Measurements from ENCODE around the gene CSGALNACT2. TPM values are rescaled to one million over a fixed set of nuclear protein-coding genes. Genes with fewer than 3 reads are reported as not detected.

The CSGALNACT2 gene
- total and polyA plus RNA-seq, 2 experiments from 2014 or later: 7.7 to 13.9 TPM

- Histone ChIP-seq H3K36me3 (replicated peaks; ENCODE audit: insufficient read depth, low read depth) (no peaks in the 10 kb centered on the region), H2AFZ (no peak overlapping the region), H3K4me2 (no peak overlapping the region), H3K27ac (no peak overlapping the region), H3K9me2 (replicated peaks; ENCODE audit: insufficient read depth) (no peaks in the 10 kb centered on the region), H4K20me1 (ENCODE audit: insufficient read depth, poor library complexity, severe bottlenecking) (no peaks in the 10 kb centered on the region), H3K27me3 (peaks cover 29% of the 10 kb centered on the region), H3K9me3 (ENCODE audit: low read depth) (no peaks in the 10 kb centered on the region), H3K4me1 (ENCODE audit: insufficient read depth) (peaks cover 5% of the 10 kb centered on the region), H3K4me3 (no peak overlapping the region), H3K79me2 (no peaks in the 10 kb centered on the region)
- TF ChIP-seq EZH2phosphoT487 (IDR thresholded peaks at IDR 0.05; ENCODE audit: low read depth, severe bottlenecking, unreplicated experiment): no peak
- TF ChIP-seq EZH2 (IDR thresholded peaks at IDR 0.05; ENCODE audit: borderline replicate concordance): no peak
- no peak for TF ChIP-seq CTCF (IDR thresholded peaks at IDR 0.05; ENCODE audit: poor library complexity)
- 89% methylated on average over 10 of the region's 11 CpGs for WGBS (ENCODE audit: low lambda C conversion rate, missing lambda C conversion rate)
- no peak for DNase-seq (ENCODE audit: low spot score)
These were observed 87.5 kb downstream of the CSGALNACT2 start for GRCh38 chr10:43225787-43226153.

- no peaks in the 10 kb centered on the region for H3K79me2 ChIP-seq
- H3K27me3 ChIP-seq: peaks cover 35% of the 10 kb centered on the region
- WGBS (ENCODE audit: low lambda C conversion rate, missing lambda C conversion rate): 89% methylated on average over 6 of the region's 6 CpGs
These were observed 88.2 kb downstream of the CSGALNACT2 start for GRCh38 chr10:43226441-43226840.

GRCh38 chr10:43226851-43227845 lies 88.9 kb downstream of the CSGALNACT2 start:
- H3K27me3 ChIP-seq: peaks cover 42% of the 10 kb centered on the region
- no peak for DNase-seq (ENCODE audit: low spot score)

More at GRCh38 chr10:43226441-43226840, 88.2 kb downstream of the CSGALNACT2 start:
- peaks cover 5% of the 10 kb centered on the region for H3K4me1 ChIP-seq (ENCODE audit: insufficient read depth)
- no peaks in the 10 kb centered on the region for H3K9me3 ChIP-seq (ENCODE audit: low read depth)
- H3K4me3 ChIP-seq: no peak overlapping the region
- no peak for TF ChIP-seq CTCF (IDR thresholded peaks at IDR 0.05; ENCODE audit: poor library complexity)
- TF ChIP-seq EZH2 (IDR thresholded peaks at IDR 0.05; ENCODE audit: borderline replicate concordance): no peak
- no peak for TF ChIP-seq EZH2phosphoT487 (IDR thresholded peaks at IDR 0.05; ENCODE audit: low read depth, severe bottlenecking, unreplicated experiment)
- no peaks in the 10 kb centered on the region for H4K20me1 ChIP-seq (ENCODE audit: insufficient read depth, poor library complexity, severe bottlenecking)
- no peak overlapping the region for H3K27ac ChIP-seq
- DNase-seq (ENCODE audit: low spot score): no peak
- H2AFZ ChIP-seq: no peak overlapping the region
- H3K36me3 ChIP-seq (replicated peaks; ENCODE audit: insufficient read depth, low read depth): no peaks in the 10 kb centered on the region
- no peak overlapping the region for H3K4me2 ChIP-seq
- H3K9me2 ChIP-seq (replicated peaks; ENCODE audit: insufficient read depth): no peaks in the 10 kb centered on the region

More at GRCh38 chr10:43226851-43227845, 88.9 kb downstream of the CSGALNACT2 start:
- Histone ChIP-seq H3K79me2 (no peaks in the 10 kb centered on the region), H3K9me2 (replicated peaks; ENCODE audit: insufficient read depth) (no peaks in the 10 kb centered on the region), H4K20me1 (ENCODE audit: insufficient read depth, poor library complexity, severe bottlenecking) (no peaks in the 10 kb centered on the region), H3K9me3 (ENCODE audit: low read depth) (no peaks in the 10 kb centered on the region), H3K27ac (no peak overlapping the region), H3K4me1 (ENCODE audit: insufficient read depth) (peaks cover 5% of the 10 kb centered on the region), H2AFZ (no peak overlapping the region), H3K4me3 (no peak overlapping the region), H3K4me2 (no peak overlapping the region), H3K36me3 (replicated peaks; ENCODE audit: insufficient read depth, low read depth) (no peaks in the 10 kb centered on the region)
- no peak for TF ChIP-seq EZH2phosphoT487 (IDR thresholded peaks at IDR 0.05; ENCODE audit: low read depth, severe bottlenecking, unreplicated experiment)
- 89% methylated on average over 8 of the region's 8 CpGs for WGBS (ENCODE audit: low lambda C conversion rate, missing lambda C conversion rate)
